Neural crest cell (in vitro differentiated cells): Measurements from ENCODE around the gene SP3. TPM values are rescaled to one million over a fixed set of nuclear protein-coding genes. Genes with fewer than 3 reads are reported as not detected.

Experiments
- DNase-seq: peaks from one replicate; pipeline ENCODE4 v3.0.0; 2021; ENCODE audit warnings: low read depth, mixed read lengths, low spot score
- H3K27ac Mint-ChIP-seq: one replicate; pipeline ENCODE4 v1.8.0; 2021; ENCODE audit warnings: mild to moderate bottlenecking, mixed read lengths; ENCODE audit not compliant: unreplicated experiment
- H3K27me3 Mint-ChIP-seq: 2 replicates; pipeline ENCODE4 v1.8.0; 2021; ENCODE audit warnings: low read depth, mild to moderate bottlenecking, mixed read lengths
- H3K36me3 Mint-ChIP-seq: 2 replicates; pipeline ENCODE4 v1.8.0; 2021; ENCODE audit warnings: low read depth, mild to moderate bottlenecking, mixed read lengths
- H3K4me1 Mint-ChIP-seq: 2 replicates; pipeline ENCODE4 v1.8.0; 2021; ENCODE audit warnings: mixed read lengths
- H3K4me3 Mint-ChIP-seq: one replicate; pipeline ENCODE4 v1.8.0; 2021; ENCODE audit warnings: mild to moderate bottlenecking, mixed read lengths
- H3K9me3 Mint-ChIP-seq: 2 replicates; pipeline ENCODE4 v1.8.0; 2021; ENCODE audit warnings: mixed read lengths
- total RNA-seq: library from RNA; stranded (reverse); gene quantifications from 2 replicates; pipeline ENCODE4 v1.2.1, GENCODE V29; 2021
- TF ChIP-seq, protein P1 (sequence below): fragments of 200-600 bp; sonication (generic); conservative IDR thresholded peaks from 2 replicates; pipeline ENCODE4 v1.5.0; 2021; ENCODE audit warnings: antibody characterized with exemption, mild to moderate bottlenecking

SP3 gene
- total RNA-seq, 1 donor from 2014 or later, result 105 TPM

DNA sequence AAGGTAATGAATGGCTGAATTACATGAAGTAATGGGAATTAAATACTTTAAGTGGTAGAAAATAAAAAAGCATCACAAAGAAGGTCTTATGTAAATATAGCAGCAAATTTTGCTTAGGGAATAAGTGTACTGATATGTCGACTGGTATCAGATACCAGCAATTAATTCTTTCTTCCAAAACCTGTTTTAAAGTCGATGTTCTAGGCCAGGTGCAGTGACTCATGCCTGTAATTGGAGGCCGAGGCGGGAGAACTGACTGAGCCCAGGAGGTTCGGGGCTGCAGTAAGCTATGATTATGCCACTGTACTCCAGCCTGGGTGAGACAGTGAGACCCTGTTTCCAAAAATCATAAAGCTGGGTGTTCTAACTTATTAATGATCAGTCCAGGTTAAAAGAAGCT is 30.3 kb downstream of the SP3 start:
- TF ChIP-seq, protein P1, sequence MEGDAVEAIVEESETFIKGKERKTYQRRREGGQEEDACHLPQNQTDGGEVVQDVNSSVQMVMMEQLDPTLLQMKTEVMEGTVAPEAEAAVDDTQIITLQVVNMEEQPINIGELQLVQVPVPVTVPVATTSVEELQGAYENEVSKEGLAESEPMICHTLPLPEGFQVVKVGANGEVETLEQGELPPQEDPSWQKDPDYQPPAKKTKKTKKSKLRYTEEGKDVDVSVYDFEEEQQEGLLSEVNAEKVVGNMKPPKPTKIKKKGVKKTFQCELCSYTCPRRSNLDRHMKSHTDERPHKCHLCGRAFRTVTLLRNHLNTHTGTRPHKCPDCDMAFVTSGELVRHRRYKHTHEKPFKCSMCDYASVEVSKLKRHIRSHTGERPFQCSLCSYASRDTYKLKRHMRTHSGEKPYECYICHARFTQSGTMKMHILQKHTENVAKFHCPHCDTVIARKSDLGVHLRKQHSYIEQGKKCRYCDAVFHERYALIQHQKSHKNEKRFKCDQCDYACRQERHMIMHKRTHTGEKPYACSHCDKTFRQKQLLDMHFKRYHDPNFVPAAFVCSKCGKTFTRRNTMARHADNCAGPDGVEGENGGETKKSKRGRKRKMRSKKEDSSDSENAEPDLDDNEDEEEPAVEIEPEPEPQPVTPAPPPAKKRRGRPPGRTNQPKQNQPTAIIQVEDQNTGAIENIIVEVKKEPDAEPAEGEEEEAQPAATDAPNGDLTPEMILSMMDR, result no peak
- Mint-ChIP-seq H3K27me3 (no peaks in the 10 kb centered on the region), H3K4me1 (peaks cover 23% of the 10 kb centered on the region), H3K9me3 (no peaks in the 10 kb centered on the region), H3K27ac (no peak overlapping the region), H3K4me3 (no peak overlapping the region), H3K36me3 (no peaks in the 10 kb centered on the region)
- DNase-seq, result no peak

DNA sequence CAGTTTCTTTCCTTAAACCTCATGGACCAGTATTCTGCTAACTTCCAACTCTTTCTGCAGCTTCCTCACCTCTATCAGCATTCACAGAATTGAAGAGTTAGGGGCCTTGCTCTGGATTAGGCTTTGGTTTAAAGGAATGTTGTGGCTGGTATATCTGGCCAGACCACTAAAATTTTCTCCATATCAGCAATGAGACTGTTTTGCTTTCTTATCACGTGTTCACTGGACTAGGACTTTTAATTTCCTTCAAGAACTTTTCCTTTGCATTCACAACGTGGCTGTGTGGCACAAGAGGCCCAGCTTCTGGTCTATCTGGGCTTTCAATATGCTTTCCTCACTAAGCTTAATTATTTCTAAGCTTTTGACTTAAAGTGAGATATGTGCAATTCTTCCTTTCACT is 33.4 kb downstream of the SP3 start:
- peaks cover 9% of the 10 kb centered on the region for H3K36me3 Mint-ChIP-seq
- H3K4me3 Mint-ChIP-seq, result no peak overlapping the region
- H3K27ac Mint-ChIP-seq, result no peak overlapping the region
- H3K9me3 Mint-ChIP-seq, result no peaks in the 10 kb centered on the region
- TF ChIP-seq, protein P1, result no peak
- no peaks in the 10 kb centered on the region for H3K27me3 Mint-ChIP-seq
- peaks cover 16% of the 10 kb centered on the region for H3K4me1 Mint-ChIP-seq
- no peak for DNase-seq

DNA sequence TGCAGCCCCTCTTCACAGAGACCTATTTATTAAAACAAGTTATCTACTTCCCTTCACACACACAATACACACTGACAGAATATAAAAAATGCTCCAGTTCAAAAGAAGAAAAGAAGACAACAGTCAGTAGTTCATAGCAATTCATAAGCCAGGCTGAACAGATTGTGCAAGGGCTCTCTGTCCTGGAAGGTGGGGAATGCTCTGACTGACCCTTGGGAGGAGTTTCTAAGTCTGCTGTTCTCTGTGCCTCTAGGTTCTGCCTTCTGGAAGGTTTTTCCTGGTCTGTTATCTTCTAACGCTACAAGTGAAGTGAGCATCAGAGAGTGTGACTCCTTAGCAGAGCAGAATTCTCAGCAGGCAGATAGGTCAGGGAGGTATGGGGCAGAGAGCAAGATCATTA is 35.7 kb downstream of the SP3 start:
- H3K27ac Mint-ChIP-seq, result peak overlapping the region; percentile 60
- peaks cover 10% of the 10 kb centered on the region for H3K36me3 Mint-ChIP-seq
- TF ChIP-seq, protein P1, result no peak
- no peaks in the 10 kb centered on the region for H3K27me3 Mint-ChIP-seq
- H3K9me3 Mint-ChIP-seq, result no peaks in the 10 kb centered on the region
- H3K4me3 Mint-ChIP-seq, result no peak overlapping the region
- peaks cover 16% of the 10 kb centered on the region for H3K4me1 Mint-ChIP-seq
- no peak for DNase-seq

DNA sequence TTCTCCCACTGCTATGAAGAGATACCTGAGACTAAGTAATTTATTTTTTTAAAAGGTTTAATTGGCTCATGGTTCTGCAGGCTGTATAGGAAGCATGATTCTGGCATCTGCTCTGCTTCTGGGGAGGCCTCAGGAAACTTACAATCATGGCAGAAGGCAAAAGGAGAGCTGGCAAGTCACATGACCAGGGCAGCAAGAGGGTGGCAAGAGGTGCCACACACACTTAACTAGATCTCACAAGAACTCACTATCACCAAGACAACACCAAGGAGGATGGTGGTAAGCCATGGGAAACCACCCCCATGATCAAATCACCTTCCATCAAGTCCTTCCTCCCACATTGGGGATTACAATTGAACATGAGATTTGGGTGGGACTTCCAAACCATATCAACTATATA is 38.3 kb downstream of the SP3 start:
- Mint-ChIP-seq H3K4me1 (peaks cover 16% of the 10 kb centered on the region), H3K4me3 (no peak overlapping the region), H3K27me3 (no peaks in the 10 kb centered on the region), H3K9me3 (no peaks in the 10 kb centered on the region), H3K36me3 (peaks cover 10% of the 10 kb centered on the region), H3K27ac (no peak overlapping the region)
- TF ChIP-seq, protein P1, result no peak
- no peak for DNase-seq

DNA sequence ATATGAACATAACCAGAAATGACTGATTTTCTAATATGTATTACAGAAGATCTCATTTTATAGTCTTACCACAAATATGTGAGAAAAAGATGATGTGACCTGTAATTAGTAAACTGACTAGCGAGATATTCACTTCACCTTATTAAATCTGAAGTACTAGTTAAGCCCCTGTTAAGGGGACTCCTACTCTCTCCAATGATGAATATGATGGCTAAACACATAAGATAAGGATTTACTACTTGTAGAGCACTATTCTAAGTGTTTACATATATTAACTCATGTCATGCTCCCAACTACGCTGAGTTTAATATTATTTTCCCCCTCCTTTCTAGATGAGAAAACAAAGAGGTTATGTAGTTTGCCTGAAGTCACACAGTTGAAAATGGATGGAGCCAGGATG is 40.9 kb downstream of the SP3 start:
- Mint-ChIP-seq H3K4me1 (peaks cover 3% of the 10 kb centered on the region), H3K4me3 (no peak overlapping the region), H3K27ac (no peak overlapping the region), H3K27me3 (no peaks in the 10 kb centered on the region), H3K9me3 (no peaks in the 10 kb centered on the region), H3K36me3 (peaks cover 8% of the 10 kb centered on the region)
- TF ChIP-seq, protein P1, result no peak
- DNase-seq, result no peak

DNA sequence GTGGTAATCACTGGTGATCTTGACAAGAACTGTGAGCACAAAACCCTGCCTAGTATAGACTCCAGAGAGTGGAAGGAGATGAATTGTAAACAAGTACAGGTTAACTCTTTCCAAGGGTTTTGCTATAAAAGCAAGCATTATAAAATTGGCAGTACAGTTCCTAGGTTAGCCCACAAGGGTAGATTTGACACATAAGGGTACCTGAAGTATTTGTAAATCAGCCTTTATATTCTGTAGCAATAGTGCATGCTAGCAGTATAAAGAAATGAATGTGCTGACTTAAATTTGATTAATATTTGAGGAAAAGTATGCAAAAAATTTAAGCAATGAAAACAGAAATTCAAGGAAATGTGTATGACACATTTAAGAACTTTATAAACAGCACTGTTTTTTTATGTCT is 42.4 kb downstream of the SP3 start:
- H3K36me3 Mint-ChIP-seq, result peaks cover 6% of the 10 kb centered on the region
- H3K27me3 Mint-ChIP-seq, result no peaks in the 10 kb centered on the region
- H3K9me3 Mint-ChIP-seq, result no peaks in the 10 kb centered on the region
- no peak overlapping the region for H3K27ac Mint-ChIP-seq
- no peak overlapping the region for H3K4me3 Mint-ChIP-seq
- TF ChIP-seq, protein P1, result peak; percentile 21
- no peaks in the 10 kb centered on the region for H3K4me1 Mint-ChIP-seq
- DNase-seq, result no peak
